H1 (cell line): ENCODE data around the gene SEMA7A. TPM values are rescaled to one million over a fixed set of nuclear protein-coding genes. Genes with fewer than 3 reads are reported as not detected.

ENCODE experiments used
- CTCF ChIA-PET: fragments of 300-600 bp; sonication (Branson Sonifier 250); formaldehyde crosslinking; loops from one replicate; lab custom pipeline; 2021; ENCODE audit not compliant: partially characterized antibody; lab: Charles Lee
- POLR2A ChIA-PET: fragments of 300-600 bp; sonication (Branson Sonifier 250); formaldehyde crosslinking; loops from one replicate; lab custom pipeline; 2021; ENCODE audit warnings: inconsistent platforms; ENCODE audit not compliant: partially characterized antibody; lab: Charles Lee
- DNase-seq, 2 experiments: peaks; one replicate each; pipeline versions ENCODE4 v3.0.0 to v3.0.0-alpha.2; 2010 to 2022; ENCODE audit warnings: low spot score in 2 of 2, low read depth in 1 of 2, mixed read lengths in 1 of 2
- FAIRE-seq: peaks from 2 replicates; lab custom pipeline; 2011; peaks lifted over from hg19 to GRCh38; lab: Jason Lieb, UNC
- H2AFZ ChIP-seq: 2 replicates; pipeline ENCODE4 v1.8.1; 2012; ENCODE audit warnings: low read length, inconsistent platforms
- H2AK5ac ChIP-seq: 2 replicates; pipeline ENCODE4 v1.6.1; 2013; ENCODE audit warnings: low read depth, low read length
- H2BK120ac ChIP-seq: replicated peaks from 2 replicates; pipeline ENCODE3; 2013; ENCODE audit warnings: low read depth, low read length, inconsistent platforms
- H2BK12ac ChIP-seq: 2 replicates; pipeline ENCODE4 v1.6.1; 2013; ENCODE audit warnings: low read depth, low read length
- H2BK15ac ChIP-seq: 2 replicates; pipeline ENCODE4 v1.6.1; 2013; ENCODE audit warnings: low read length
- H2BK20ac ChIP-seq: 2 replicates; pipeline ENCODE4 v1.6.1; 2013; ENCODE audit warnings: low read length
- H2BK5ac ChIP-seq: 2 replicates; pipeline ENCODE4 v1.6.1; 2013; ENCODE audit warnings: low read depth, low read length
- H3K14ac ChIP-seq: 2 replicates; pipeline ENCODE4 v1.6.1; 2013; ENCODE audit warnings: inconsistent platforms; ENCODE audit not compliant: insufficient read length
- H3K18ac ChIP-seq: 2 replicates; pipeline ENCODE4 v1.6.1; 2013; ENCODE audit warnings: low read length; ENCODE audit errors: extremely low read depth
- H3K23ac ChIP-seq: 2 replicates; pipeline ENCODE4 v1.6.1; 2013; ENCODE audit warnings: inconsistent platforms; ENCODE audit not compliant: insufficient read length
- H3K23me2 ChIP-seq: 2 replicates; pipeline ENCODE4 v1.6.1; 2013; ENCODE audit warnings: low read depth, low read length
- H3K27ac ChIP-seq: 2 replicates; pipeline ENCODE4 v1.6.1; 2011; ENCODE audit warnings: low read depth, low read length, inconsistent platforms
- H3K27me3 ChIP-seq, 4 experiments: replicated peaks in 1 of 4; 1 replicate in 1 of 4; 2 replicates in 3 of 4; pipeline versions ENCODE4 v1.6.1 to v1.8.1; 2011 to 2013; ENCODE audit warnings: low read length in 3 of 4, mild to moderate bottlenecking in 3 of 4, inconsistent platforms in 2 of 4, mixed read lengths in 2 of 4, moderate library complexity in 1 of 4; ENCODE audit not compliant: control insufficient read depth in 3 of 4, insufficient read depth in 3 of 4; ENCODE audit errors: extremely low read depth in 1 of 4
- H3K36me3 ChIP-seq, 4 experiments: 2 replicates each; pipeline versions ENCODE4 v1.6.1 to v1.8.1; 2011 to 2013; ENCODE audit warnings: mild to moderate bottlenecking in 4 of 4, low read length in 3 of 4, moderate library complexity in 2 of 4, control low read depth in 1 of 4, inconsistent platforms in 1 of 4; ENCODE audit not compliant: insufficient read depth in 4 of 4, control insufficient read depth in 2 of 4
- H3K4ac ChIP-seq: replicated peaks from 2 replicates; pipeline ENCODE3; 2013; ENCODE audit warnings: low read length, low read depth, mixed read lengths, inconsistent platforms; ENCODE audit not compliant: insufficient read length
- H3K4me1 ChIP-seq, 4 experiments: replicated peaks in 1 of 4; 1 replicate in 1 of 4; 2 replicates in 3 of 4; pipeline versions ENCODE4 v1.6.1 to v1.8.1; 2011 to 2013; ENCODE audit warnings: low read length in 3 of 4, inconsistent platforms in 2 of 4, mixed read lengths in 1 of 4; ENCODE audit not compliant: insufficient read depth in 4 of 4, control insufficient read depth in 3 of 4
- H3K4me2 ChIP-seq, 2 experiments: 2 replicates each; pipeline versions ENCODE4 v1.6.1 to v1.8.1; 2011 to 2013; ENCODE audit warnings: low read depth in 2 of 2, low read length in 2 of 2, control low read depth in 1 of 2, inconsistent platforms in 1 of 2, mild to moderate bottlenecking in 1 of 2; ENCODE audit not compliant: insufficient read depth in 1 of 2
- H3K4me3 ChIP-seq, 4 experiments: fragments of 200-600, 300-600 bp in 1 of 4; sonication (generic), shearing (Covaris generic), sonication (Bioruptor Twin) in 1 of 4; 2 replicates each; pipeline versions ENCODE4 v1.5.1 to v1.8.1; 2011 to 2016; ENCODE audit warnings: low read length in 4 of 4, low read depth in 3 of 4, control low read depth in 2 of 4, inconsistent platforms in 2 of 4, mild to moderate bottlenecking in 2 of 4, mixed read lengths in 1 of 4, moderate library complexity in 1 of 4; ENCODE audit not compliant: insufficient read depth in 2 of 4; ENCODE audit errors: extremely low read depth in 1 of 4
- H3K56ac ChIP-seq: replicated peaks from 2 replicates; pipeline ENCODE3; 2013; ENCODE audit warnings: low read depth, mild to moderate bottlenecking, mixed read lengths, low read length, inconsistent platforms; ENCODE audit not compliant: insufficient read length
- H3K79me1 ChIP-seq: 2 replicates; pipeline ENCODE4 v1.6.1; 2013; ENCODE audit warnings: low read depth, low read length, control low read depth
- H3K79me2 ChIP-seq, 2 experiments: 2 replicates each; pipeline versions ENCODE4 v1.6.1 to v1.8.1; 2012 to 2013; ENCODE audit warnings: low read length in 2 of 2, mild to moderate bottlenecking in 2 of 2, inconsistent platforms in 1 of 2; ENCODE audit not compliant: insufficient read depth in 2 of 2, control insufficient read depth in 1 of 2
- H3K9ac ChIP-seq, 4 experiments: replicated peaks in 1 of 4; 1 replicate in 1 of 4; 2 replicates in 3 of 4; pipeline versions ENCODE4 v1.6.1 to v1.8.1; 2011 to 2013; ENCODE audit warnings: low read depth in 3 of 4, low read length in 3 of 4, control low read depth in 2 of 4, mild to moderate bottlenecking in 2 of 4, moderate library complexity in 2 of 4, inconsistent platforms in 1 of 4; ENCODE audit errors: extremely low read depth in 1 of 4
- H3K9me3 ChIP-seq, 2 experiments: 2 replicates each; pipeline versions ENCODE4 v1.6.1 to v1.8.1; 2012 to 2013; ENCODE audit warnings: mild to moderate bottlenecking in 2 of 2, moderate library complexity in 2 of 2, control low read depth in 1 of 2, inconsistent platforms in 1 of 2, low read depth in 1 of 2, low read length in 1 of 2, mixed read lengths in 1 of 2; ENCODE audit not compliant: insufficient read depth in 2 of 2
- H4K20me1 ChIP-seq, 2 experiments: replicated peaks in 1 of 2; 2 replicates each; pipeline versions ENCODE3 to v1.8.1; 2011 to 2013; ENCODE audit warnings: inconsistent platforms in 2 of 2, low read length in 2 of 2, mild to moderate bottlenecking in 1 of 2; ENCODE audit not compliant: insufficient read depth in 2 of 2, control insufficient read depth in 1 of 2
- H4K5ac ChIP-seq: 2 replicates; pipeline ENCODE4 v1.6.1; 2013; ENCODE audit warnings: low read length, low read depth, mixed read lengths, inconsistent platforms; ENCODE audit not compliant: insufficient read length
- H4K8ac ChIP-seq: 2 replicates; pipeline ENCODE4 v1.8.0; 2013; ENCODE audit warnings: mild to moderate bottlenecking, moderate library complexity, low read length, inconsistent platforms; ENCODE audit not compliant: insufficient read depth; ENCODE audit errors: extremely low read depth
- H4K91ac ChIP-seq: replicated peaks from 2 replicates; pipeline ENCODE3; 2013; ENCODE audit warnings: low read length, mixed read lengths, inconsistent platforms; ENCODE audit not compliant: insufficient read length
- TAF7 ChIP-seq: optimal IDR thresholded peaks from 2 replicates; pipeline ENCODE3; 2011; ENCODE audit warnings: low read depth, mild to moderate bottlenecking, inconsistent platforms, low read length, moderate library complexity, borderline replicate concordance
- WGBS, 2 experiments: shearing (Covaris generic) in 1 of 2; methylation state at CpG; one replicate each; pipeline versions ENCODE4 v1.1.6 to v1.1.7; 2013 to 2015; ENCODE audit warnings: low lambda C conversion rate in 2 of 2, mixed read lengths in 2 of 2, inconsistent platforms in 1 of 2, low coverage in 1 of 2, missing lambda C conversion rate in 1 of 2; ENCODE audit not compliant: insufficient replicate concordance in 2 of 2, insufficient coverage in 1 of 2, insufficient read length in 1 of 2; ENCODE audit errors: extremely low coverage in 1 of 2, missing lambda C conversion rate in 1 of 2; 5-methylcytosine and 5-hydroxymethylcytosine counted together
- polyA plus RNA-seq, 7 experiments: library from polyadenylated mRNA; depleted of rRNA in 3 of 7; stranded (reverse) in 5 of 7; unstranded in 2 of 7; fragments of >200 nt in 5 of 7; fragments of 200-250 nt in 2 of 7; gene quantifications; 1 replicate in 5 of 7; 2 replicates in 1 of 7; 4 replicates in 1 of 7; pipeline versions ENCODE4 v1.2.1 to v1.2.3, GENCODE V29; 2011 to 2013; ENCODE audit warnings: missing spikeins in 2 of 7, mixed read lengths in 2 of 7
- total RNA-seq: library from RNA; stranded (reverse); fragmentation: NEBNext Ultra II Directional; extraction: Animal tissue kit (Norgen Biotek cat#: 25700); gene quantifications from 2 replicates; pipeline ENCODE4 v1.2.1, GENCODE V29; 2021

The SEMA7A gene
- total and polyA plus RNA-seq, 2 of the 8 experiments (the other 6 are each of a cell fraction or from before 2014, with no cell fraction given) = 10.7 to 15.0 TPM

- H3K18ac ChIP-seq = no peak overlapping the region
- no peak overlapping the region for H3K9ac ChIP-seq
- H3K79me2 ChIP-seq = no peaks in the 10 kb centered on the region
- H2BK20ac ChIP-seq = no peak overlapping the region
- ChIA-PET CTCF (interaction anchor here (1.1 to 36.8 kb wide), 11 partner anchors 9 to 253 kb away, joined by 4 to 1311 read pairs (median 6); partner anchors contain the start of genes CYP11A1 and SEMA7A), POLR2A (interaction anchor here (1.1 to 1.7 kb wide), 6 partner anchors 62 to 228 kb away, joined by 3 to 4 read pairs (median 4); no protein-coding TSS in a partner anchor)
- TF ChIP-seq TAF7 = no peak
- H3K9me3 ChIP-seq = no peaks in the 10 kb centered on the region
- H4K20me1 ChIP-seq = no peaks in the 10 kb centered on the region
- no peak overlapping the region for H2BK15ac ChIP-seq
- 92% methylated on average over 15 of the region's 15 CpGs; no CpG with 5 or more reads in 1 of the 2 experiments for WGBS, 2 experiments
- no peak overlapping the region for H3K4me3 ChIP-seq
- no peak overlapping the region for H2BK12ac ChIP-seq
- no peak overlapping the region for H2BK5ac ChIP-seq
- H3K4ac ChIP-seq = no peak overlapping the region
- no peak overlapping the region for H3K56ac ChIP-seq
- H3K27me3 ChIP-seq = peaks cover 0 to 3% (median 0%) of the 10 kb centered on the region in 4 experiments; a peak in 2 of 7 replicates
- no peak overlapping the region for H2AK5ac ChIP-seq
- H4K91ac ChIP-seq = no peak overlapping the region
- H4K5ac ChIP-seq = no peak overlapping the region
- no peak overlapping the region for H3K14ac ChIP-seq
- peaks cover 4 to 17% (median 10%) of the 10 kb centered on the region in 4 experiments for H3K4me1 ChIP-seq
- FAIRE-seq (no peak), DNase-seq (no peak)
- no peaks in the 10 kb centered on the region; the same call in 1 of the 2 replicates for H3K79me1 ChIP-seq
- H3K23ac ChIP-seq = no peak overlapping the region
- peaks cover 6% of the 10 kb centered on the region; the same call in 1 of the 2 replicates for H3K23me2 ChIP-seq
- no peaks in the 10 kb centered on the region for H3K36me3 ChIP-seq
- H3K27ac ChIP-seq = no peak overlapping the region
- H2BK120ac ChIP-seq = no peak overlapping the region
- no peak overlapping the region for H4K8ac ChIP-seq
- no peak overlapping the region for H2AFZ ChIP-seq
- no peak overlapping the region for H3K4me2 ChIP-seq
Observed at GRCh38 chr15:74377831-74378766, 55.7 kb downstream of the SEMA7A start.
